H1 (cell line): ENCODE measurements around the gene CAPN7. TPM values are rescaled to one million over a fixed set of nuclear protein-coding genes. Genes with fewer than 3 reads are reported as not detected.

Experiments used
- CREB1 ChIP-seq: IDR thresholded peaks from 2 replicates; pipeline ENCODE4 v1.6.1; 2012; ENCODE audit warnings: inconsistent platforms
- EGR1 ChIP-seq: IDR thresholded peaks from 2 replicates; pipeline ENCODE4 v1.6.1; 2011; ENCODE audit warnings: low read depth, low read length, borderline replicate concordance
- GABPA ChIP-seq: IDR thresholded peaks from 2 replicates; pipeline ENCODE4 v1.6.1; 2011; ENCODE audit warnings: mild to moderate bottlenecking, low read length, moderate library complexity, borderline replicate concordance; ENCODE audit not compliant: insufficient read depth
- KDM5A ChIP-seq: fragments of 200-600 bp; IDR thresholded peaks from 2 replicates; pipeline ENCODE4 v1.7.1; 2012; ENCODE audit warnings: mild to moderate bottlenecking, low read length, inconsistent platforms, mixed read lengths
- PHF8 ChIP-seq: fragments of 200-600 bp; sonication (generic); conservative IDR thresholded peaks from 2 replicates; pipeline ENCODE4 v1.7.1; 2012; ENCODE audit warnings: low read depth, mild to moderate bottlenecking, inconsistent platforms, low read length, moderate library complexity
- POLR2AphosphoS5 ChIP-seq: IDR thresholded peaks from 2 replicates; pipeline ENCODE4 v1.6.1; 2011; ENCODE audit warnings: low read depth, low read length
- SP1 ChIP-seq: IDR thresholded peaks from 2 replicates; pipeline ENCODE4 v1.6.1; 2011; ENCODE audit warnings: low read depth, low read length
- SRF ChIP-seq: IDR thresholded peaks from 2 replicates; pipeline ENCODE4 v1.6.1; 2011; ENCODE audit warnings: mild to moderate bottlenecking, low read depth, low read length, moderate library complexity
- TBP ChIP-seq: IDR thresholded peaks from 2 replicates; pipeline ENCODE4 v1.6.1; 2011; ENCODE audit warnings: low read depth, low read length, improper control_type of control experiment
- USF2 ChIP-seq: IDR thresholded peaks from 2 replicates; pipeline ENCODE4 v1.6.1; 2011; ENCODE audit warnings: low read length, improper control_type of control experiment
- polyA plus RNA-seq, 7 experiments: library from polyadenylated mRNA; depleted of rRNA in 3 of 7; stranded (reverse) in 5 of 7; unstranded in 2 of 7; fragments of >200 nt in 5 of 7; fragments of 200-250 nt in 2 of 7; gene quantifications; 1 replicate in 5 of 7; 2 replicates in 1 of 7; 4 replicates in 1 of 7; pipeline versions ENCODE4 v1.2.1 to v1.2.3, GENCODE V29; 2011 to 2013; ENCODE audit warnings: missing spikeins in 2 of 7, mixed read lengths in 2 of 7
- total RNA-seq: library from RNA; stranded (reverse); fragmentation: NEBNext Ultra II Directional; extraction: Animal tissue kit (Norgen Biotek cat#: 25700); gene quantifications from 2 replicates; pipeline ENCODE4 v1.2.1, GENCODE V29; 2021

Gene CAPN7
- total and polyA plus RNA-seq, 2 of the 8 experiments (the other 6 are each of a cell fraction or from before 2014, with no cell fraction given), result 5.3 to 13.2 TPM

- no peak for TF ChIP-seq GABPA
- TF ChIP-seq SRF, result no peak
- no peak for TF ChIP-seq EGR1
- no peak for TF ChIP-seq USF2
- TF ChIP-seq SP1, result no peak
- TF ChIP-seq CREB1, result no peak
- no peak for TF ChIP-seq TBP
- TF ChIP-seq POLR2AphosphoS5, result no peak
- TF ChIP-seq PHF8, result no peak
- no peak for TF ChIP-seq KDM5A
- TF ChIP-seq, all 59 proteins: peak for 0
Observed at GRCh38 chr3:15263120-15263519, 57.1 kb downstream of the CAPN7 start (continued).
